Stomach (tissue), 4 donors: ENCODE data around the gene GNL1.

Source experiments
- POLR2AphosphoS5 ChIP-seq, 3 donors: sonication (generic); formaldehyde crosslinking; IDR thresholded peaks; one replicate each; pipeline ENCODE4 v1.6.1; 2016; ENCODE audit warnings: antibody characterized with exemption in 3 of 3
- TF ChIP-seq, protein P1 (sequence below), 7 experiments: fragments of 450-650 bp in 4 of 7; fragments of 200-600 bp in 3 of 7; sonication (generic) in 3 of 7; IDR thresholded peaks; one replicate each; pipeline ENCODE4 v1.5.1; 2016 to 2019; ENCODE audit warnings: antibody characterized with exemption in 7 of 7, control low read depth in 2 of 7, mild to moderate bottlenecking in 1 of 7

DNA sequence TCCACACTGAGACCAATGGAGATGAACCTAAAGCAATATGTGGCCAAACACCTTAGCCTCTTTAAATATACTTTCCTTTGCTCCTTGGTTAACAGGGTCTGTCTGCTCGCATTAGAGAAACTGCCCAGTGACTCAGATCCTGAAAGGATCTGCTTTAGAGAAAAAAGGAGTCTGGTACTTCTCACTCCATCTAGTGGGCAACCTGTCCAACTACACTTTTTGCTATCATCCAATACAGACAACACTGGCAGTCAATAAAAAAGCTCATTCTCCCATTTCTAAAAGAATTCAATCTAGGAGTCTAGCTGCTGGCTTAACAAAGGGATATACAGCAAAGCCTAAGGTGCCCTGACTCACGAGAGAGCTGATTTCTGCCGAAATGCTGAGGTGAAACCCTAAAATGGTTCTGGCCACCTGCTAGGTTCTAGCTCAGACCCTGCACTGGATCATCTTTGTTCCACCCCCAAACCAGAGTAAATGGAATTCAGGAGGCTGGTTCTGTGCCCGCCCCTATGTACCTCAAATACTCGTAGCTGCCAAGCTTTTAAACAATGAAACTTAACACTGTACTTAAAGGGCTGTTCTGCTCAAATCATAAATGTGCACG, 11.5 kb downstream of the GNL1 start:
- TF ChIP-seq, protein P1, sequence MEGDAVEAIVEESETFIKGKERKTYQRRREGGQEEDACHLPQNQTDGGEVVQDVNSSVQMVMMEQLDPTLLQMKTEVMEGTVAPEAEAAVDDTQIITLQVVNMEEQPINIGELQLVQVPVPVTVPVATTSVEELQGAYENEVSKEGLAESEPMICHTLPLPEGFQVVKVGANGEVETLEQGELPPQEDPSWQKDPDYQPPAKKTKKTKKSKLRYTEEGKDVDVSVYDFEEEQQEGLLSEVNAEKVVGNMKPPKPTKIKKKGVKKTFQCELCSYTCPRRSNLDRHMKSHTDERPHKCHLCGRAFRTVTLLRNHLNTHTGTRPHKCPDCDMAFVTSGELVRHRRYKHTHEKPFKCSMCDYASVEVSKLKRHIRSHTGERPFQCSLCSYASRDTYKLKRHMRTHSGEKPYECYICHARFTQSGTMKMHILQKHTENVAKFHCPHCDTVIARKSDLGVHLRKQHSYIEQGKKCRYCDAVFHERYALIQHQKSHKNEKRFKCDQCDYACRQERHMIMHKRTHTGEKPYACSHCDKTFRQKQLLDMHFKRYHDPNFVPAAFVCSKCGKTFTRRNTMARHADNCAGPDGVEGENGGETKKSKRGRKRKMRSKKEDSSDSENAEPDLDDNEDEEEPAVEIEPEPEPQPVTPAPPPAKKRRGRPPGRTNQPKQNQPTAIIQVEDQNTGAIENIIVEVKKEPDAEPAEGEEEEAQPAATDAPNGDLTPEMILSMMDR (IDR thresholded peaks at IDR 0.05): peak in 5 of 7 experiments; percentile 50 to 80 (median 76)
- TF ChIP-seq POLR2AphosphoS5 (IDR thresholded peaks at IDR 0.05): peak in 1 of 3 donors; percentile 35
